ENCODE data around the gene CUX1. TPM values are rescaled to one million over a fixed set of nuclear protein-coding genes. Genes with fewer than 3 reads are reported as not detected.
"Not testable (repeated sequence)": the region's sequence is repeated elsewhere in the genome, so short reads cannot be mapped to it uniquely, and the experiment has no call there.

Gene CUX1
- total RNA-seq, 1 donor, result 41.1 TPM

- Histone ChIP-seq H3K4me1 (ENCODE audit: insufficient read depth, low read length) (peaks cover 12% of the 10 kb centered on the region), H3K4me3 (ENCODE audit: low read length) (no peak overlapping the region), H3K27me3 (ENCODE audit: insufficient read depth, low read length) (no peaks in the 10 kb centered on the region), H3K9me3 (ENCODE audit: low read depth, low read length) (no peaks in the 10 kb centered on the region)
These were observed 31.0 kb downstream of the CUX1 start for GRCh38 chr7:101848208-101848951.

GRCh38 chr7:101849314-101849713, 31.9 kb downstream of the CUX1 start:
- peaks cover 16% of the 10 kb centered on the region for H3K4me1 ChIP-seq (ENCODE audit: insufficient read depth, low read length)
- H3K27me3 ChIP-seq (ENCODE audit: insufficient read depth, low read length); H3K4me3 ChIP-seq (ENCODE audit: low read length); H3K9me3 ChIP-seq (ENCODE audit: low read depth, low read length): not testable (repeated sequence)

GRCh38 chr7:101852364-101852763, 34.9 kb downstream of the CUX1 start:
- H3K4me1 ChIP-seq (ENCODE audit: insufficient read depth, low read length), result peaks cover 44% of the 10 kb centered on the region
- H3K27me3 ChIP-seq (ENCODE audit: insufficient read depth, low read length); H3K4me3 ChIP-seq (ENCODE audit: low read length); H3K9me3 ChIP-seq (ENCODE audit: low read depth, low read length): not testable (repeated sequence)

GRCh38 chr7:101853684-101854083, 36.3 kb downstream of the CUX1 start:
- H3K4me1 ChIP-seq (ENCODE audit: insufficient read depth, low read length), result peaks cover 46% of the 10 kb centered on the region
- no peaks in the 10 kb centered on the region for H3K9me3 ChIP-seq (ENCODE audit: low read depth, low read length)
- no peaks in the 10 kb centered on the region for H3K27me3 ChIP-seq (ENCODE audit: insufficient read depth, low read length)
- H3K4me3 ChIP-seq (ENCODE audit: low read length), result no peak overlapping the region

GRCh38 chr7:101854084-101854865, 36.8 kb downstream of the CUX1 start:
- Histone ChIP-seq H3K9me3 (ENCODE audit: low read depth, low read length) (no peaks in the 10 kb centered on the region), H3K4me3 (ENCODE audit: low read length) (no peak overlapping the region), H3K27me3 (ENCODE audit: insufficient read depth, low read length) (no peaks in the 10 kb centered on the region), H3K4me1 (ENCODE audit: insufficient read depth, low read length) (peaks cover 52% of the 10 kb centered on the region)

GRCh38 chr7:101856473-101857357, 39.3 kb downstream of the CUX1 start:
- H3K9me3 ChIP-seq (ENCODE audit: low read depth, low read length), result no peaks in the 10 kb centered on the region
- H3K27me3 ChIP-seq (ENCODE audit: insufficient read depth, low read length), result no peaks in the 10 kb centered on the region
- peak overlapping the region; percentile 35 for H3K4me3 ChIP-seq (ENCODE audit: low read length)
- H3K4me1 ChIP-seq (ENCODE audit: insufficient read depth, low read length), result peaks cover 69% of the 10 kb centered on the region

GRCh38 chr7:101857358-101857811, 40.0 kb downstream of the CUX1 start:
- H3K27me3 ChIP-seq (ENCODE audit: insufficient read depth, low read length), result no peaks in the 10 kb centered on the region
- peak overlapping the region; percentile 35 for H3K4me3 ChIP-seq (ENCODE audit: low read length)
- peaks cover 69% of the 10 kb centered on the region for H3K4me1 ChIP-seq (ENCODE audit: insufficient read depth, low read length)
- H3K9me3 ChIP-seq (ENCODE audit: low read depth, low read length), result no peaks in the 10 kb centered on the region

GRCh38 chr7:101858437-101859385, 41.3 kb downstream of the CUX1 start:
- Histone ChIP-seq H3K27me3 (ENCODE audit: insufficient read depth, low read length) (no peaks in the 10 kb centered on the region), H3K4me1 (ENCODE audit: insufficient read depth, low read length) (peaks cover 69% of the 10 kb centered on the region), H3K9me3 (ENCODE audit: low read depth, low read length) (no peaks in the 10 kb centered on the region), H3K4me3 (ENCODE audit: low read length) (no peak overlapping the region)

GRCh38 chr7:101859411-101860106, 42.1 kb downstream of the CUX1 start:
- H3K4me1 ChIP-seq (ENCODE audit: insufficient read depth, low read length), result peaks cover 63% of the 10 kb centered on the region

GRCh38 chr7:101860316-101861217, 43.1 kb downstream of the CUX1 start:
- H3K4me1 ChIP-seq (ENCODE audit: insufficient read depth, low read length), result peaks cover 53% of the 10 kb centered on the region
- H3K27me3 ChIP-seq (ENCODE audit: insufficient read depth, low read length), result no peaks in the 10 kb centered on the region
- no peak overlapping the region for H3K4me3 ChIP-seq (ENCODE audit: low read length)
- H3K9me3 ChIP-seq (ENCODE audit: low read depth, low read length), result no peaks in the 10 kb centered on the region

More at GRCh38 chr7:101859411-101860106, 42.1 kb downstream of the CUX1 start:
- no peaks in the 10 kb centered on the region for H3K9me3 ChIP-seq (ENCODE audit: low read depth, low read length)
- H3K27me3 ChIP-seq (ENCODE audit: insufficient read depth, low read length), result no peaks in the 10 kb centered on the region
- no peak overlapping the region for H3K4me3 ChIP-seq (ENCODE audit: low read length)

GRCh38 chr7:101861218-101861775, 43.9 kb downstream of the CUX1 start:
- Histone ChIP-seq H3K27me3 (ENCODE audit: insufficient read depth, low read length) (no peaks in the 10 kb centered on the region), H3K4me1 (ENCODE audit: insufficient read depth, low read length) (peaks cover 45% of the 10 kb centered on the region), H3K4me3 (ENCODE audit: low read length) (no peak overlapping the region), H3K9me3 (ENCODE audit: low read depth, low read length) (no peaks in the 10 kb centered on the region)

GRCh38 chr7:101862280-101863220, 45.1 kb downstream of the CUX1 start:
- Histone ChIP-seq H3K4me1 (ENCODE audit: insufficient read depth, low read length) (peaks cover 35% of the 10 kb centered on the region), H3K4me3 (ENCODE audit: low read length) (no peak overlapping the region), H3K27me3 (ENCODE audit: insufficient read depth, low read length) (no peaks in the 10 kb centered on the region), H3K9me3 (ENCODE audit: low read depth, low read length) (no peaks in the 10 kb centered on the region)

Data from mononuclear cell (primary cell).